ENCODE measurements around the gene PWWP2A. TPM values are rescaled to one million over a fixed set of nuclear protein-coding genes. Genes with fewer than 3 reads are reported as not detected.

PWWP2A gene
- total and polyA plus RNA-seq, 11 donors = 3.5 to 13.7 (median 10.1) TPM

DNA sequence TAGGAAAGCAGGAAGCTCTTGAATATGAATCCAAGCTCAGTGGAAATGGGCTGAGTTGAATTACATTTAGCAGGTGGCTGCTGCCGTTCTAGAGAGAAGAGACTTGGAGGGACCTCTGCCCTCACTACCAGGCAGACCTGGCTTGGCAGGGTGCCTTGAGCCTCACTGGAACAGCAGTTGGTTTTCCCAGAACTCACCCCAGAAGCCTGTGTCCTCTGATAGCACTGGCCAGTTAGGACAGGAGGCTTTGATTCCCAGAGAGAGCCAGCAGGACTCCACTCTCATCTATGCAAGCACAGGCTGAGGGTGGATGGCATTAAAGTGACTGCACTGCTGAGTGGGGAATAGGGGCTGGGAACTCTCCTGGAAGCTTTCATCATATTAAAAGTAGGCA lies 54.8 kb downstream of the PWWP2A start:
- TF ChIP-seq, protein P1, sequence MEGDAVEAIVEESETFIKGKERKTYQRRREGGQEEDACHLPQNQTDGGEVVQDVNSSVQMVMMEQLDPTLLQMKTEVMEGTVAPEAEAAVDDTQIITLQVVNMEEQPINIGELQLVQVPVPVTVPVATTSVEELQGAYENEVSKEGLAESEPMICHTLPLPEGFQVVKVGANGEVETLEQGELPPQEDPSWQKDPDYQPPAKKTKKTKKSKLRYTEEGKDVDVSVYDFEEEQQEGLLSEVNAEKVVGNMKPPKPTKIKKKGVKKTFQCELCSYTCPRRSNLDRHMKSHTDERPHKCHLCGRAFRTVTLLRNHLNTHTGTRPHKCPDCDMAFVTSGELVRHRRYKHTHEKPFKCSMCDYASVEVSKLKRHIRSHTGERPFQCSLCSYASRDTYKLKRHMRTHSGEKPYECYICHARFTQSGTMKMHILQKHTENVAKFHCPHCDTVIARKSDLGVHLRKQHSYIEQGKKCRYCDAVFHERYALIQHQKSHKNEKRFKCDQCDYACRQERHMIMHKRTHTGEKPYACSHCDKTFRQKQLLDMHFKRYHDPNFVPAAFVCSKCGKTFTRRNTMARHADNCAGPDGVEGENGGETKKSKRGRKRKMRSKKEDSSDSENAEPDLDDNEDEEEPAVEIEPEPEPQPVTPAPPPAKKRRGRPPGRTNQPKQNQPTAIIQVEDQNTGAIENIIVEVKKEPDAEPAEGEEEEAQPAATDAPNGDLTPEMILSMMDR (IDR thresholded peaks at IDR 0.05) = no peak
- Histone ChIP-seq H3K27me3 (no peaks in the 10 kb centered on the region), H3K4me3 (no peak overlapping the region), H3K27ac (no peak overlapping the region), H3K4me1 (peaks cover 0 to 13% (median 0%) of the 10 kb centered on the region in 12 donors), H3K9me3 (no peaks in the 10 kb centered on the region), H3K36me3 (peaks cover 0 to 72% (median 61%) of the 10 kb centered on the region in 9 donors)
- intact Hi-C loops (cut with DNase I) = no loop called here
- ATAC-seq = peak; percentile 65 to 76 (median 70)
- 52 to 92% (median 56%) methylated on average over 1 of the region's 1 CpG for WGBS, 4 donors
- peak in 2 of 5 donors; percentile 53 to 57 for DNase-seq

DNA sequence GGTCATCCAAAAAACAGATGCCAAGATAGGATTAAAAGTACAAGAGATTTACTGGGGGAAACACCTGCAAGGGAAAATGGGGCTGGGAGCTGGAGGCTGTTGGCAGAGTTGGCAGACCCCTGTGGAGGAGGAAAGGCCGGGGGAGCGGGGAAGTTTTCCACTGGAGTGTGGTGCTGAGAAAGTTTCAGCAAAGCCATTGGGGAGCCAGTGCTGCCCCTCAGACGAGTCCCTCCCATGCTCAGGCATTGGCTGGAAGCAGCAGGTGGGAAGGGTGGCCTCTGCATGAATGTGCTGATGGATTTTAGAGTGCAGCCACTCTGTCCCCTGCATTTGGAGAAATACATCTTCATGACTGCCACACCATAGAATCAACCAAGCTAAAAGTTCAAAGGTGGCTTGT lies 57.5 kb downstream of the PWWP2A start:
- peaks cover 0 to 88% (median 79%) of the 10 kb centered on the region in 9 donors for H3K36me3 ChIP-seq
- no peak for TF ChIP-seq POLR2A (IDR thresholded peaks at IDR 0.05)
- TF ChIP-seq, protein P1 (IDR thresholded peaks at IDR 0.05) = no peak

DNA sequence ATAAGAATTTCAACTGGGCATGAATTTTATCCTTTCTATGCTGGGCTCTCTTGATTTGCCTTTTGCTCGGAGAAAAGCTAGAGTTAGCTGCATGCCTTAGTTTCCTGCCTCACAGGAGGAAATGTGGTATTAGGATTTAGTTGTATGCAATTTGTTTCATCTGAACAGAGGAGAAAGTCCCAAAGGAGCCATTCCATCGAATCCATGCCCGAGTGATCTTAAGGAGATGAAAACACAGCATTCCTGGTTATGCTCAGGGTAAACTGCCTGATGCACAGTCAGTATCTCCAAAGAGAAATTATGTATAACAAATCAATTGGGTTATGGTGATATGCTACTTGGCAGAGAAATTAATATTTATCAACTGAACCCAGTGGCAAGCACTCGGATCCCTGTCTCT lies 59.2 kb downstream of the PWWP2A start:
- Histone ChIP-seq H3K4me1 (peaks cover 0 to 10% (median 0%) of the 10 kb centered on the region in 12 donors), H3K36me3 (peaks cover 0 to 88% (median 78%) of the 10 kb centered on the region in 9 donors)

More for the DNA sequence above, 57.5 kb downstream of the PWWP2A start:
- intact Hi-C loops (cut with DNase I) = no loop called here
- no peak for ATAC-seq
- peaks cover 0 to 5% (median 0%) of the 10 kb centered on the region in 12 donors for H3K9me3 ChIP-seq
- peaks cover 0 to 13% (median 0%) of the 10 kb centered on the region in 12 donors for H3K4me1 ChIP-seq
- H3K27ac ChIP-seq = no peak overlapping the region
- WGBS, 4 donors = 55 to 87% (median 85%) methylated on average over 3 of the region's 3 CpGs
- no peak for DNase-seq
- H3K4me3 ChIP-seq = no peak overlapping the region
- no peaks in the 10 kb centered on the region for H3K27me3 ChIP-seq

DNA sequence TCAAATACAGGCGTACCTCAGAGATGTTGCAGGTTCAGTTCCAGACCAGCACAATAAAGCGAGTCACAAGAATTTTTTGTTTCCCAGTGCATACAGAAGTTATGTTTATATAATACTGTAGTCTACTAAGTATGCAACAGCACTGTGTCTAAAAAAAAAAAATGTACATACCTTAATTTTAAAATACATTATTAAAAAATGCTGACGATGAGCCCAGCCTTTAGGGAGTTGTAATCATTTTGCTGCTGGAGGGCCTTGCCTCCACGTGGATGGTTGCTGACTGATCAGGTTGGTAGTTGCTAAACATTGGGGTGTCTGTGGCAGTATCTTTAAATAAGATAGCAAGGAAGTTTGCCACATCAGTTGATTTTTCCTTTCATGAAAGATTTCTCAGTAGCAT lies 62.0 kb downstream of the PWWP2A start:
- WGBS, 4 donors = 95 to 98% (median 97%) methylated on average over 4 of the region's 4 CpGs
- peaks cover 0 to 5% (median 0%) of the 10 kb centered on the region in 12 donors for H3K4me1 ChIP-seq
- TF ChIP-seq, protein P1 (IDR thresholded peaks at IDR 0.05) = no peak
- TF ChIP-seq POLR2A (IDR thresholded peaks at IDR 0.05) = no peak
- peaks cover 0 to 5% (median 0%) of the 10 kb centered on the region in 12 donors for H3K9me3 ChIP-seq
- H3K36me3 ChIP-seq = peaks cover 0 to 97% (median 88%) of the 10 kb centered on the region in 9 donors
- no peaks in the 10 kb centered on the region for H3K27me3 ChIP-seq
- no peak for ATAC-seq
- no peak for DNase-seq
- no peak overlapping the region for H3K4me3 ChIP-seq
- intact Hi-C loops (cut with DNase I) = no loop called here
- no peak overlapping the region for H3K27ac ChIP-seq

More for the DNA sequence above, 59.2 kb downstream of the PWWP2A start:
- intact Hi-C loops (cut with DNase I) = no loop called here
- TF ChIP-seq POLR2A (IDR thresholded peaks at IDR 0.05) = no peak
- TF ChIP-seq, protein P1 (IDR thresholded peaks at IDR 0.05) = no peak
- ATAC-seq (no peak), DNase-seq (no peak)
- 66 to 80% (median 72%) methylated on average over 4 of the region's 4 CpGs for WGBS, 4 donors
- H3K27ac ChIP-seq = no peak overlapping the region
- no peak overlapping the region for H3K4me3 ChIP-seq
- H3K9me3 ChIP-seq = peaks cover 0 to 5% (median 0%) of the 10 kb centered on the region in 12 donors
- H3K27me3 ChIP-seq = no peaks in the 10 kb centered on the region

Measured in heart left ventricle (tissue), 16 donors.